HepG2 (cell line): Measurements from ENCODE around the gene FSCN2. TPM values are rescaled to one million over a fixed set of nuclear protein-coding genes. Genes with fewer than 3 reads are reported as not detected.

Experiments used
- ARID5B ChIP-seq: IDR thresholded peaks from 2 replicates; pipeline ENCODE4 v1.4.0; 2020; ENCODE audit warnings: mild to moderate bottlenecking, missing genetic modification reagents
- CREM ChIP-seq, 2 experiments: sonication (generic) in 1 of 2; formaldehyde crosslinking in 1 of 2; IDR thresholded peaks; 2 replicates each; pipeline versions ENCODE4 v1.4.0 to v1.6.1; 2016 to 2020; ENCODE audit warnings: antibody characterized with exemption in 1 of 2, mild to moderate bottlenecking in 1 of 2, missing genetic modification reagents in 1 of 2
- FOXO1 ChIP-seq: sonication (generic); formaldehyde crosslinking; IDR thresholded peaks from 2 replicates; pipeline ENCODE4 v1.4.0; 2020; ENCODE audit warnings: missing genetic modification reagents
- KIAA2018 ChIP-seq: sonication (generic); formaldehyde crosslinking; IDR thresholded peaks from 2 replicates; pipeline ENCODE4 v1.5.0; 2020; ENCODE audit warnings: mild to moderate bottlenecking, missing genetic modification reagents, borderline replicate concordance
- MEF2D ChIP-seq: sonication (generic); formaldehyde crosslinking; IDR thresholded peaks from 2 replicates; pipeline ENCODE4 v1.5.1; 2020; ENCODE audit warnings: mild to moderate bottlenecking, missing genetic modification reagents
- MXI1 ChIP-seq: IDR thresholded peaks from 3 replicates; pipeline ENCODE4 v1.6.1; 2012; ENCODE audit warnings: low read depth, low read length, inconsistent platforms, borderline replicate concordance
- NCOA5 ChIP-seq: sonication (generic); formaldehyde crosslinking; IDR thresholded peaks from 2 replicates; pipeline ENCODE4 v1.4.0; 2020; ENCODE audit warnings: missing genetic modification reagents
- SAP130 ChIP-seq: IDR thresholded peaks from 2 replicates; pipeline ENCODE4 v1.6.1; 2016; ENCODE audit warnings: low read depth
- SOX5 ChIP-seq: IDR thresholded peaks from 2 replicates; pipeline ENCODE4 v1.6.1; 2016; ENCODE audit warnings: borderline replicate concordance
- SOX6 ChIP-seq, 2 experiments: fragments of 450-650 bp in 1 of 2; sonication (generic) in 1 of 2; formaldehyde crosslinking in 1 of 2; IDR thresholded peaks; 2 replicates each; pipeline versions ENCODE4 v1.4.0 to v1.6.1; 2017 to 2020; ENCODE audit warnings: antibody characterized with exemption in 1 of 2, mild to moderate bottlenecking in 1 of 2, missing genetic modification reagents in 1 of 2
- TBX2 ChIP-seq: sonication (generic); formaldehyde crosslinking; IDR thresholded peaks from 2 replicates; pipeline ENCODE4 v1.5.0; 2020; ENCODE audit warnings: missing genetic modification reagents, mild to moderate bottlenecking, borderline replicate concordance
- ZBTB1 ChIP-seq: sonication (generic); formaldehyde crosslinking; IDR thresholded peaks from 2 replicates; pipeline ENCODE4 v1.4.0; 2020; ENCODE audit warnings: missing genetic modification reagents, borderline replicate concordance
- ZBTB43 ChIP-seq: sonication (generic); formaldehyde crosslinking; conservative IDR thresholded peaks from 2 replicates; pipeline ENCODE4 v1.4.0; 2020; ENCODE audit warnings: missing genetic modification reagents
- ZNF652 ChIP-seq: IDR thresholded peaks from 2 replicates; pipeline ENCODE4 v1.6.1; 2016; ENCODE audit warnings: low read depth, borderline replicate concordance
- ZNF761 ChIP-seq: sonication (generic); formaldehyde crosslinking; conservative IDR thresholded peaks from 2 replicates; pipeline ENCODE4 v1.4.0; 2020; ENCODE audit warnings: mild to moderate bottlenecking, missing genetic modification reagents
- polyA plus RNA-seq, 8 experiments: library from polyadenylated mRNA; depleted of rRNA in 3 of 8; stranded (reverse) in 7 of 8; unstranded in 1 of 8; fragments of >200 nt; fragmentation: Illumina TruSeq in 4 of 8; extraction: Trizol in 4 of 8; gene quantifications; 2 replicates each; pipeline versions ENCODE4 v1.2.1 to v1.2.3, GENCODE V29; 2011 to 2016; ENCODE audit warnings: low read depth in 4 of 8, missing spikeins in 1 of 8, mixed read lengths in 1 of 8; ENCODE audit not compliant: insufficient read depth in 1 of 8
- total RNA-seq, 5 experiments: library from RNA; depleted of rRNA; stranded (reverse); fragments of >200 nt; fragmentation: Illumina TruSeq; extraction: Trizol; gene quantifications; 2 replicates each; pipeline ENCODE4 v1.2.3, GENCODE V29; 2016; ENCODE audit warnings: low read depth in 1 of 5

The FSCN2 gene
- total and polyA plus RNA-seq, 2 of the 13 experiments (the other 11 are each of a cell fraction or from before 2014, with no cell fraction given): 0.09 TPM; not detected in 1

GRCh38 chr17:81583589-81584342 lies 55.6 kb downstream of the FSCN2 start (continued):
- TF ChIP-seq ARID5B (CRISPR knock-in tag) (peak; percentile 73), ZBTB1 (CRISPR knock-in tag) (no peak), FOXO1 (CRISPR knock-in tag) (peak; percentile 65; the same call in 1 of the 2 replicates), ZNF652 (CRISPR knock-in tag) (peak; percentile 30; the same call in 1 of the 2 replicates), ZNF761 (no peak), ZBTB43 (CRISPR knock-in tag) (no peak), TBX2 (CRISPR knock-in tag) (peak; percentile 58; the same call in 1 of the 2 replicates), MXI1 (peak; percentile 40; the same call in 1 of the 3 replicates), SOX5 (CRISPR knock-in tag) (peak; percentile 85; the same call in 1 of the 2 replicates), SOX6 (IDR thresholded peaks at IDR 0.05) (no peak), SOX6 (CRISPR knock-in tag; IDR thresholded peaks at IDR 0.05) (peak; percentile 84), CREM (IDR thresholded peaks at IDR 0.05) (0 out of 2 replicates have a peak, but pooled peaks have one; percentile 21), CREM (CRISPR knock-in tag; IDR thresholded peaks at IDR 0.05) (no peak), NCOA5 (CRISPR knock-in tag) (no peak), KIAA2018 (CRISPR knock-in tag) (no peak), SAP130 (CRISPR knock-in tag) (peak; percentile 63; the same call in 1 of the 2 replicates), MEF2D (CRISPR knock-in tag) (peak; percentile 26; the same call in 1 of the 2 replicates)
